WERI-Rb-1 (cell line): ENCODE measurements around the gene PRKAG2.

Experiments used
- DNase-seq: peaks from one replicate; pipeline ENCODE4 v3.0.0-alpha.2; 2020
- H3K27ac ChIP-seq: fragments of 250-450 bp; sonication (Bioruptor Pico); 2 replicates; pipeline ENCODE4 v1.5.1; 2020; ENCODE audit warnings: mild to moderate bottlenecking, moderate library complexity
- H3K27me3 ChIP-seq: fragments of 250-450 bp; sonication (Bioruptor Pico); 2 replicates; pipeline ENCODE4 v1.5.1; 2021; ENCODE audit warnings: mild to moderate bottlenecking, low read depth, moderate library complexity; ENCODE audit not compliant: insufficient read depth, severe bottlenecking
- H3K36me3 ChIP-seq: fragments of 250-450 bp; sonication (Bioruptor Pico); 2 replicates; pipeline ENCODE4 v1.5.1; 2020; ENCODE audit warnings: mild to moderate bottlenecking, moderate library complexity
- H3K4me3 ChIP-seq: 2 replicates; pipeline ENCODE4 v1.5.1; 2011; ENCODE audit warnings: low read depth, mild to moderate bottlenecking, control low read depth, low read length
- H3K9me3 ChIP-seq: fragments of 250-450 bp; sonication (Bioruptor Pico); 2 replicates; pipeline ENCODE4 v1.5.1; 2021; ENCODE audit warnings: mild to moderate bottlenecking, moderate library complexity; ENCODE audit not compliant: severe bottlenecking
- CTCF ChIP-seq: IDR thresholded peaks from 2 replicates; pipeline ENCODE4 v1.5.1; 2011; ENCODE audit warnings: low read depth, mild to moderate bottlenecking, control low read depth, inconsistent platforms, low read length

The PRKAG2 gene

GRCh38 chr7:151682831-151683614 lies 193.9 kb downstream of the PRKAG2 start:
- no peak for DNase-seq
- Histone ChIP-seq H3K9me3 (no peaks in the 10 kb centered on the region), H3K4me3 (no peak overlapping the region), H3K27me3 (no peaks in the 10 kb centered on the region), H3K27ac (no peak overlapping the region), H3K36me3 (no peaks in the 10 kb centered on the region)
- TF ChIP-seq CTCF = no peak

GRCh38 chr7:151681726-151682125 lies 195.2 kb downstream of the PRKAG2 start:
- no peak for TF ChIP-seq CTCF
- Histone ChIP-seq H3K27ac (no peak overlapping the region), H3K36me3 (no peaks in the 10 kb centered on the region), H3K27me3 (no peaks in the 10 kb centered on the region), H3K4me3 (no peak overlapping the region), H3K9me3 (no peaks in the 10 kb centered on the region)
- no peak for DNase-seq

- no peak overlapping the region for H3K27ac ChIP-seq
- no peaks in the 10 kb centered on the region for H3K36me3 ChIP-seq
- H3K27me3 ChIP-seq = no peaks in the 10 kb centered on the region
- H3K9me3 ChIP-seq = no peaks in the 10 kb centered on the region
- no peak for DNase-seq
- no peak overlapping the region for H3K4me3 ChIP-seq
- TF ChIP-seq CTCF = no peak
Observed at GRCh38 chr7:151680810-151681209, 196.1 kb downstream of the PRKAG2 start.

GRCh38 chr7:151679881-151680612 lies 196.9 kb downstream of the PRKAG2 start:
- Histone ChIP-seq H3K9me3 (no peaks in the 10 kb centered on the region), H3K27me3 (no peaks in the 10 kb centered on the region), H3K27ac (no peak overlapping the region), H3K4me3 (no peak overlapping the region), H3K36me3 (no peaks in the 10 kb centered on the region)
- DNase-seq = no peak
- no peak for TF ChIP-seq CTCF

- Histone ChIP-seq H3K9me3 (no peaks in the 10 kb centered on the region), H3K36me3 (no peaks in the 10 kb centered on the region), H3K4me3 (no peak overlapping the region), H3K27me3 (no peaks in the 10 kb centered on the region), H3K27ac (no peak overlapping the region)
- no peak for DNase-seq
- TF ChIP-seq CTCF = no peak
Observed at GRCh38 chr7:151679071-151679708, 197.7 kb downstream of the PRKAG2 start.
